Endothelial cell of umbilical vein (primary cell): Measurements from ENCODE around the gene FUT7. TPM values are rescaled to one million over a fixed set of nuclear protein-coding genes. Genes with fewer than 3 reads are reported as not detected.

ENCODE experiments used
- BruUV-seq: library from RNA; stranded (reverse); fragments of 400-500 nt; replicated peaks from 2 replicates; lab custom pipeline; 2021; lab: Mats Ljungman, UMichigan
- CTCF ChIA-PET: fragments of 300-600, 350-600 bp; sonication (Branson Sonifier 250); formaldehyde crosslinking; loops from one replicate; lab custom pipeline; 2021; ENCODE audit warnings: antibody characterized with exemption, inconsistent platforms; lab: Charles Lee
- POLR2A ChIA-PET: fragments of 300-600, 350-600 bp; sonication (Branson Sonifier 250); formaldehyde crosslinking; loops from one replicate; lab custom pipeline; 2021; ENCODE audit warnings: antibody characterized with exemption, inconsistent platforms; lab: Charles Lee
- DNase-seq: peaks from one replicate; pipeline ENCODE4 v3.0.0-alpha.2; 2011; ENCODE audit warnings: low read depth, low spot score
- FAIRE-seq: peaks from 2 replicates; lab custom pipeline; 2011; peaks lifted over from hg19 to GRCh38; lab: Jason Lieb, UNC
- H2AFZ ChIP-seq: 2 replicates; pipeline ENCODE4 v1.6.0; 2012; ENCODE audit warnings: low read depth, low read length, control low read depth, inconsistent platforms
- H3K27ac ChIP-seq: 2 replicates; pipeline ENCODE4 v1.5.1; 2011; ENCODE audit warnings: low read depth, mild to moderate bottlenecking, control low read depth, low read length, moderate library complexity; ENCODE audit not compliant: insufficient read depth
- H3K27me3 ChIP-seq, 2 experiments: 2 replicates each; pipeline versions ENCODE4 v1.6.0 to v1.6.1; 2011; ENCODE audit warnings: low read length in 2 of 2, mixed read lengths in 1 of 2; ENCODE audit not compliant: control insufficient read depth in 2 of 2, insufficient read depth in 2 of 2
- H3K36me3 ChIP-seq, 2 experiments: 2 replicates in 1 of 2; 3 replicates in 1 of 2; pipeline ENCODE4 v1.5.1; 2011; ENCODE audit warnings: low read length in 2 of 2, mild to moderate bottlenecking in 1 of 2, moderate library complexity in 1 of 2; ENCODE audit not compliant: control insufficient read depth in 2 of 2, insufficient read depth in 2 of 2; ENCODE audit errors: extremely low read depth in 1 of 2
- H3K4me1 ChIP-seq: 3 replicates; pipeline ENCODE4 v1.5.1; 2011; ENCODE audit warnings: mild to moderate bottlenecking, low read length; ENCODE audit not compliant: control insufficient read depth, insufficient read depth; ENCODE audit errors: extremely low read depth
- H3K4me2 ChIP-seq: 2 replicates; pipeline ENCODE4 v1.6.1; 2011; ENCODE audit warnings: low read length, control low read depth, mixed read lengths; ENCODE audit not compliant: insufficient read depth
- H3K4me3 ChIP-seq, 3 experiments: fragments of 200-600 bp in 1 of 3; sonication (generic), shearing (Covaris generic) in 1 of 3; replicated peaks in 1 of 3; 2 replicates each; pipeline ENCODE4 v1.5.1; 2011 to 2016; ENCODE audit warnings: control low read depth in 3 of 3, low read length in 3 of 3, mild to moderate bottlenecking in 2 of 3, inconsistent platforms in 1 of 3, low read depth in 1 of 3, moderate library complexity in 1 of 3; ENCODE audit not compliant: insufficient read depth in 1 of 3
- H3K79me2 ChIP-seq: 2 replicates; pipeline ENCODE4 v1.6.0; 2012; ENCODE audit warnings: low read length, inconsistent platforms; ENCODE audit not compliant: control insufficient read depth, insufficient read depth
- H3K9ac ChIP-seq: replicated peaks from 2 replicates; pipeline ENCODE3; 2011; ENCODE audit warnings: low read length, control low read depth; ENCODE audit not compliant: insufficient read depth; ENCODE audit errors: extremely low read depth
- H3K9me1 ChIP-seq: replicated peaks from 3 replicates; pipeline ENCODE4 v1.6.0; 2011; ENCODE audit warnings: mild to moderate bottlenecking, low read length; ENCODE audit not compliant: control insufficient read depth, insufficient read depth; ENCODE audit errors: extremely low read depth
- H3K9me3 ChIP-seq: replicated peaks from 2 replicates; pipeline ENCODE4 v1.5.1; 2012; ENCODE audit warnings: low read length, inconsistent platforms; ENCODE audit not compliant: control insufficient read depth, insufficient read depth
- H4K20me1 ChIP-seq: replicated peaks from 2 replicates; pipeline ENCODE3; 2011; ENCODE audit warnings: mild to moderate bottlenecking, low read length; ENCODE audit not compliant: control insufficient read depth, insufficient read depth; ENCODE audit errors: extremely low read depth
- CTCF ChIP-seq, 2 donors: IDR thresholded peaks; 1 replicate in 1 of 2; 2 replicates in 1 of 2; pipeline ENCODE4 v1.5.1; 2011; ENCODE audit warnings: low read length in 2 of 2, mild to moderate bottlenecking in 2 of 2, moderate library complexity in 2 of 2, control low read depth in 1 of 2, inconsistent platforms in 1 of 2, low read depth in 1 of 2; ENCODE audit not compliant: insufficient read depth in 1 of 2; ENCODE audit errors: extremely low read depth in 1 of 2
- EZH2 ChIP-seq: IDR thresholded peaks from 2 replicates; pipeline ENCODE4 v1.6.1; 2012; ENCODE audit warnings: borderline replicate concordance, low read depth, mild to moderate bottlenecking, moderate library complexity, low read length, inconsistent platforms; ENCODE audit not compliant: severe bottlenecking
- FOS ChIP-seq: IDR thresholded peaks from 2 replicates; pipeline ENCODE4 v1.6.1; 2011; ENCODE audit warnings: mild to moderate bottlenecking, low read length, moderate library complexity, borderline replicate concordance; ENCODE audit not compliant: insufficient read depth
- GATA2 ChIP-seq: IDR thresholded peaks from 2 replicates; pipeline ENCODE4 v1.7.0; 2011; ENCODE audit warnings: low read depth, mild to moderate bottlenecking, moderate library complexity, mixed read lengths, low read length; ENCODE audit not compliant: insufficient read length, insufficient read depth
- JUN ChIP-seq: IDR thresholded peaks from 2 replicates; pipeline ENCODE4 v1.6.1; 2011; ENCODE audit warnings: borderline replicate concordance, low read depth; ENCODE audit not compliant: insufficient read length, insufficient read depth
- MAX ChIP-seq: IDR thresholded peaks from 2 replicates; pipeline ENCODE4 v1.6.1; 2011; ENCODE audit not compliant: insufficient read depth, insufficient read length
- MYC ChIP-seq: IDR thresholded peaks from one replicate; pipeline ENCODE4 v1.6.1; 2011; ENCODE audit warnings: mild to moderate bottlenecking, low read depth, low read length
- POLR2A ChIP-seq: IDR thresholded peaks from 2 replicates; pipeline ENCODE4 v1.6.1; 2012; ENCODE audit warnings: low read depth, mild to moderate bottlenecking, control low read depth, low read length
- POLR2AphosphoS5 ChIP-seq: IDR thresholded peaks from 2 replicates; pipeline ENCODE4 v1.6.1; 2012; ENCODE audit warnings: low read depth, mild to moderate bottlenecking, control low read depth, low read length, moderate library complexity; ENCODE audit not compliant: insufficient read depth
- dilution Hi-C: fragments of 300-500 bp; cut with MboI; formaldehyde crosslinking; loops from one replicate; pipeline ENCODE4 v1.15.0; 2019; ENCODE audit warnings: low sequenced_read_pairs; ENCODE audit not compliant: extremely low pct_ligation_motif_present
- intact Hi-C: fragments of 100-400 bp; cut with micrococcal nuclease; formaldehyde crosslinking; loops from one replicate; pipeline ENCODE4 v1.10.0; 2022
- polyA plus RNA-seq, 4 experiments: library from polyadenylated mRNA; depleted of rRNA in 3 of 4; stranded (reverse) in 3 of 4; unstranded in 1 of 4; fragments of >200 nt; gene quantifications; 2 replicates each; pipeline versions ENCODE4 v1.2.1 to v1.2.3, GENCODE V29; 2011 to 2012; ENCODE audit warnings: missing spikeins in 1 of 4
- total RNA-seq: library from RNA; stranded (reverse); gene quantifications from 2 replicates; pipeline ENCODE4 v1.2.3, GENCODE V29; 2021

Gene FUT7
- total and polyA plus RNA-seq, 2 donors (not counting 3 experiments of a cell fraction or from before 2014, with no cell fraction given) = not detected

DNA sequence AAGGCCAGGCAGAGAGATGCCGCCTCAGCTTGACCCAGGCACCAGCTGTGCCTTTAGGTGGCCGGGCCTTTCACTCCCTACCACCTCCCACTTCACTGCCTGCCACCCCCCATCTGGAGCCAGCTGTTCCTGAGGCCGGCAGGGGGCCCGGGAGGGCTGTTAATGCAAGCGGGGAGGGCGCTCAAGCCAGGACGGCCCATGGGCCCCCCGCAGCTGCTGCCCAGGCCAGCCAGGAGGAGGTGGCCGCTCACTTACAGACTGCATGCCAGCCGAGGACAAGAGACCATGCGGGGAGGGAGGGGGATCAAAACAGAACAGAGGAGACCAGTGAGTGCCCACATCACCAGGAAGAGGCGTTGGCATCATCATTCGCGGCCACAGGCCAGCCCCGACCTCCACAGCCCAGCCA is 8.3 kb downstream of the FUT7 start:
- no peak overlapping the region for H3K27ac ChIP-seq
- no peaks in the 10 kb centered on the region for H3K9me3 ChIP-seq
- FAIRE-seq = no peak
- DNase-seq = no peak
- ChIA-PET POLR2A (no interaction called here), CTCF (interaction anchor here (1.3 kb wide), 1 partner anchor 12 kb away, joined by 3 read pairs; no protein-coding TSS in a partner anchor)
- H3K9me1 ChIP-seq = no peaks in the 10 kb centered on the region
- H2AFZ ChIP-seq = no peak overlapping the region
- no peaks in the 10 kb centered on the region for H3K79me2 ChIP-seq
- no TSS peak for BruUV-seq
- intact Hi-C loops = no loop called here
- H3K4me1 ChIP-seq = peaks cover 7% of the 10 kb centered on the region
- no peak overlapping the region for H3K4me2 ChIP-seq
- dilution Hi-C loops = no loop called here
- H3K9ac ChIP-seq = no peak overlapping the region
- no peaks in the 10 kb centered on the region for H4K20me1 ChIP-seq
- TF ChIP-seq EZH2 (no peak), POLR2AphosphoS5 (no peak)
- no peaks in the 10 kb centered on the region for H3K27me3 ChIP-seq
- no peaks in the 10 kb centered on the region for H3K36me3 ChIP-seq
- H3K4me3 ChIP-seq = no peak overlapping the region

- Histone ChIP-seq H3K9me3 (no peaks in the 10 kb centered on the region), H3K36me3 (no peaks in the 10 kb centered on the region), H3K79me2 (no peaks in the 10 kb centered on the region), H3K27me3 (no peaks in the 10 kb centered on the region), H3K27ac (no peak overlapping the region), H2AFZ (no peak overlapping the region), H3K9ac (no peak overlapping the region), H3K4me3 (no peak overlapping the region), H3K9me1 (no peaks in the 10 kb centered on the region), H3K4me2 (no peak overlapping the region), H4K20me1 (no peaks in the 10 kb centered on the region), H3K4me1 (peaks cover 4% of the 10 kb centered on the region)
- FAIRE-seq = no peak
- dilution Hi-C loops (no loop called here), intact Hi-C loops (no loop called here)
- DNase-seq = no peak
- BruUV-seq = no TSS peak
- ChIA-PET POLR2A (no interaction called here), CTCF (interaction anchor here (1.3 kb wide), 1 partner anchor 12 kb away, joined by 3 read pairs; no protein-coding TSS in a partner anchor)
- TF ChIP-seq GATA2 (no peak), POLR2A (no peak), FOS (no peak), CTCF (IDR thresholded peaks at IDR 0.05; ENCODE audit: extremely low read depth in 1 of 2, insufficient read depth in 1 of 2, low read depth in 1 of 2, low read length in 2 of 2) (no peak), POLR2AphosphoS5 (no peak), MYC (no peak), EZH2 (no peak), JUN (no peak), MAX (no peak)
Observed at GRCh38 chr9:137023157-137023556, 8.7 kb downstream of the FUT7 start.
